Caki2 (cell line): ENCODE data around the gene PLAC8. TPM values are rescaled to one million over a fixed set of nuclear protein-coding genes. Genes with fewer than 3 reads are reported as not detected.

Experiments
- total RNA-seq: library from RNA; depleted of rRNA; stranded (reverse); fragments of >200 nt; shearing (Covaris generic); gene quantifications from 2 replicates; pipeline ENCODE4 v1.2.3, GENCODE V29; 2014; ENCODE audit warnings: low replicate concordance; rRNA removed

Gene PLAC8
- total RNA-seq, 1 experiment from 2014 or later: not detected

Other genes with a start within 250 kb of the PLAC8 start
- 73.7 and 88.7 TPM in 2 replicates for gene SEC31A, start 223.6 kb downstream of the PLAC8 start, total RNA-seq
- 0.84 and 8.5 TPM in 2 replicates for gene THAP9, start 214.0 kb downstream of the PLAC8 start, total RNA-seq
- gene LIN54, start 103.9 kb downstream of the PLAC8 start, total RNA-seq: 13.1 and 15.9 TPM in 2 replicates
- gene COPS4, start 79.5 kb downstream of the PLAC8 start, total RNA-seq: 53.5 and 68.7 TPM in 2 replicates
- 29.7 and 30.0 TPM in 2 replicates for gene COQ2, start 170.1 kb upstream of the PLAC8 start, total RNA-seq
- 1.6 and 2.9 TPM in 2 replicates for gene HPSE, start 220.1 kb upstream of the PLAC8 start, total RNA-seq